HG03196 (cell line): ENCODE measurements around the gene TNIK.

Experiments
- ATAC-seq: cut with Tn5 transposase; IDR thresholded peaks from one replicate; pipeline ENCODE4 v1.9.1; 2021; ENCODE audit not compliant: unreplicated experiment

TNIK gene

GRCh38 chr3:171237009-171237385, 223.2 kb downstream of the TNIK start:
- ATAC-seq, result no peak

- no peak for ATAC-seq
Observed at GRCh38 chr3:171236265-171237008, 223.8 kb downstream of the TNIK start.

GRCh38 chr3:171234298-171235010, 225.8 kb downstream of the TNIK start:
- no peak for ATAC-seq

GRCh38 chr3:171231361-171231760, 228.8 kb downstream of the TNIK start:
- ATAC-seq, result no peak

DNA sequence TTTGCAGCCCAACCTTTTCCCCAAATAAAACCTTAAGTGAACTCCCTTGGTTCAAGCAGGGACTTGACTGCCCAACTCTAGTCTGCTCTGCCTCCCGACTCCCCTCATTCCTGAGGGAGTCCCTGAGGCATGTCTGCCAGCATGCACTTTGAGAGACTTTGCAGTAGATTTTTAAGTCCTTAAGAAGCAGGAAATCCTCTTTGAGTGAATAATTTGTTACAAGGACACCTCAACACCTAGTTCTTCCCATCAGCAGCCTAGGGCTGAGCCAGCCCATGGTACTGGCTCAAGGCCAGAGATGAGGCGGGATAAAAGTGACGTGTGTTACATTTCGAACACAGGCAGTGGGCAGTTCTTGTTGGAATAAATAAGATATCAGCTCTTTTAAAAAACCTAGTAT, 229.3 kb downstream of the TNIK start:
- ATAC-seq, result no peak

DNA sequence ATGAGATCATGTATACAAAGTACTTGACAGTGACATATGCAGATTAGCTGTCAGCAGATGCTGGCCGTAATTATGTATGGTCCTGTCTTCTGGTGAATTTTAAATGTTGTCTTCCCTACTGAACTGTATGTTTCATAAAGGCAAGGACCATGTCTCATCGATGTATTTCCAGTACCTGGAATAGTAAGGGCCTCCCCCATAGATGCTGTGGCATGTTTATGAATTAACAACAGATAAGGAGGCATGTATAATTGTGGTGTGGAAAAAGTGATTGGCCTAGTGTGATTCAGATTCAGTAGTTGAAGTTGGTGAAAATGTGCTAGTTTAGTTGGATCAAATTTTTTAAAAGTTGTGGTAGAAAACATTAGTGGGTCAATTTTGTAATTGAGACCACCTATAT, 231.0 kb downstream of the TNIK start:
- no peak for ATAC-seq

- ATAC-seq, result no peak
Observed at GRCh38 chr3:171228240-171228639, 232.0 kb downstream of the TNIK start.

- no peak for ATAC-seq
Observed at GRCh38 chr3:171227828-171228227, 232.4 kb downstream of the TNIK start.

GRCh38 chr3:171227359-171227758, 232.8 kb downstream of the TNIK start:
- ATAC-seq, result no peak

DNA sequence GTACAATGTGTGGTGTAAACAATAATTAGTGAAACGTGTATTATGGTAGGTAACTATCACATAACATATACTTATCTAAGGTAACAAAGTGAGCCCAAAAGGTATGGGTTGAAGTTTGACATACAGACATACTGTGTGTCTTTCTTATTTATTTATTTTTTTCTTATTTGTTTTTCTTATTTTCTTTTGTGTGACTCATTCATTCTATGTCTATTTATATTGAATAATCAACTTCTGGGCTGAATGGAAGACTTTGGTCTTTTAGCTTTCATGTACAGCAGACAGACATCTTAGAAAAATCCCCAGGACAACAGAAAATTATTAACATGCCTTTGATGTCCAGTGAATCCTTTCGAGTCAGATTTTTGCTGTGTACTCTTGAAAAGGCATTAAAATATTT, 233.4 kb downstream of the TNIK start:
- ATAC-seq, result no peak

DNA sequence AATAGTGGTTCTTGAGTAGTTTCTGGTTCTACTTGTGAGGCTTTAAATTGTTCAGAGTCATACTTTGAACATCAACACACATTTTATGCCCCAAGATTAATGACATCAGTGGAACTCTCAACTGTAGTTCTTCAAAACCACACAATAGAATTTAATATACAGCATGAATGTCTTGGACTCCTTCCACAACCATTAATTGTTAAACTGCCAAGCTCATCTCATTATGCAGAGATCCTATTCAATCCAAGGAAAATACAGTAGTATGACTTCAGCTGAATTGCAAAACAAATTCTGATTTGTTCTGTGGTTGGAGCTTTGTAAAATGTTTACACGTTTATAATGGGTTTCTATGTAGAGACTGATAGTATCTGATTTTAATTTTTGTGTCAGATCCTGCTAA, 234.5 kb downstream of the TNIK start:
- ATAC-seq, result no peak

- ATAC-seq, result peak; percentile 49
Observed at GRCh38 chr3:171225165-171225564, 235.0 kb downstream of the TNIK start.

GRCh38 chr3:171223396-171223795, 236.8 kb downstream of the TNIK start:
- no peak for ATAC-seq

GRCh38 chr3:171222995-171223394, 237.2 kb downstream of the TNIK start:
- no peak for ATAC-seq

DNA sequence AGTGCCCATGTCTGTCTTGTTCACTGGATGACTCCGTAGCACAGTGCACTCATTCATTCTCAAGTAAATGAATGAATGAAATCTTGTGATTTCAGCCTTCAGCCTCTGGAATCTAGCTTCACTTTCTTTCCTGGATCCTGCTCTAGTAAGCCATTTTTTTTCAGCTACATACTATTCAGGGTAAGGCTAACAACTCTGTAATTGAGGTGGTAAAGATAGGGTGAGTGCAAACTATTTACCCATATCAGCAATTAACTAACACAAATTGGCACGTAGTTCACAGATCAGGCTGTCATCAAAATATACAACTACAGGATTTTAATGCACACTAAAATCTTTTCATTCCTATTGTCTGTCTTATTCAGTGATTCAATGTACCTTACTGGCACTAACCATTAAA, 238.6 kb downstream of the TNIK start:
- no peak for ATAC-seq

- ATAC-seq, result no peak
Observed at GRCh38 chr3:171221104-171221503, 239.1 kb downstream of the TNIK start.

DNA sequence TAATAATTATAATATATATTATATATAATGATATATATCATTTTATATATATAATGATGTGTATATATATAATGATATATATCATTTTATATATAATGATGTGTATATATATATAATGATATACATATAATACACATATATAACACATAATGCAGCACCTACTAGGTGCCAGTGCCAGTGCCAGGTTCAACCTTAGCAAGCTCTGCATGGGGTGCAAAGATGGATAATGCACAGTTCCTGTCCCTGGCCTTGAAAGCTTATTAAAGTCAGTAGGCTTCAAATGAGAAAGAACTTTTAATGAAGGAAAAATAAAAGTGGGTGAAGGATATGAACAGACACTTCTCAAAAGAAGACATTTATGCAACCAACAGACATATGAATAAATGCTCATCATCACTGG, 240.9 kb downstream of the TNIK start:
- no peak for ATAC-seq

GRCh38 chr3:171218069-171218468, 242.1 kb downstream of the TNIK start:
- ATAC-seq, result no peak

DNA sequence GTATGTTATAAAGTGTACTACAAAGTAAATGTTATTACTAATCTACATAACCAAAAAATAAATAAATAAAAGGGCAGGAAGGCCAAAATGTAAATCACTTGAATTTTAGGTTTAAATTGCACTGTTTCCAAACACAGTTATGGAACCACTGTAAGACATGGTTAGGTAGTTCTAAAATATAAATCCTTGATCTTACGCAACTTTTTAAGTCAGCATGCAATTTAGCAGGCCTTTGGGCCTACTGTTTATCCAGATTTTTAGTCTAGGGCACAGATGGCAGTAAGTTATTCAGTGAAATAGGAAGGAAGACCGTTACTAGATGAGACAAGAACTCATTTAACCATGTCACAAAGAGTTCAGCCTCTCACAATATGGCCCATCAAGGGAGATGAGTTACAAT, 246.3 kb downstream of the TNIK start:
- no peak for ATAC-seq

DNA sequence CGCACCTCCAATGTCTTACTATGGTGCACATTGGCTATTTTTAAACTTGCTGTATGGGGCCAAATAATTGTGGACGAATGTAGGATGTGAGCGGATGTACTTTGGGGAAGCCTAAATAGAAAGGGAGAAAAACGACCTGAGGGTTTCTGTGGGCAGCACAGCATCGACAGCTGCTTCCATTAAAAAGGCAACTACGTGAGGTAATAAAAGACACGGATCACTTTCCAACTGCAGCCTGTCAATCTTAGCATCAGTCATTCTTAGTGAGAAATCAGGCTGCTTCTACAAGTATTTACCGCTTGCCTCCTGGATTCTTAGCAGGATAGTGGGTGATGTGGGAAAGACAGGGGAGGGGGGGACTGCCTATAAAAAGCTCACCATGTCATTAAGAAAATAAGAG, 247.0 kb downstream of the TNIK start:
- no peak for ATAC-seq

GRCh38 chr3:171212648-171213047, 247.6 kb downstream of the TNIK start:
- ATAC-seq, result no peak

DNA sequence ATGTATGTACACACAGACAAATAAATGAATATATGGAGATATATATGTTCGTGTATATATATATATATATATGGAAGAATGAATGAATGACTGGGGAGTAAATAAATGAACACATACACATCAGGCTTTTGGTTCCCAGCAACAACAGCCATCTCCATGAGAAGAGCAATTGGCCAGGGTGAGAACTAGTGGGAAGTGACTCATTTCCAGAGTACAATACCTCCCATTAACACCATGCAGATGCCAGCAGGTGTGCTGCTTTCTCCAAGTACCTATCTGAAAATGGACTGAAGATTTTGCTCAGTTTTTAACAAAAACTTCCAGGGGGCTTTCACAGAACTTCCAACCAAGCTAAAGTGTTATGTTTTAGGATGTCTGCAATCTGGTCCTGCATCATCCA, 253.9 kb downstream of the TNIK start:
- peak; percentile 60 for ATAC-seq

- no peak for ATAC-seq
Observed at GRCh38 chr3:171204942-171205341, 255.3 kb downstream of the TNIK start.
